ENCODE measurements around the gene FAM162A.

FAM162A gene

GRCh38 chr3:122389892-122390291, 5.9 kb downstream of the FAM162A start:
- H3K27ac ChIP-seq: no peak overlapping the region; the same call in 1 of the 2 replicates
- no peak for TF ChIP-seq CTCF (conservative IDR thresholded peaks at IDR 0.05)

DNA sequence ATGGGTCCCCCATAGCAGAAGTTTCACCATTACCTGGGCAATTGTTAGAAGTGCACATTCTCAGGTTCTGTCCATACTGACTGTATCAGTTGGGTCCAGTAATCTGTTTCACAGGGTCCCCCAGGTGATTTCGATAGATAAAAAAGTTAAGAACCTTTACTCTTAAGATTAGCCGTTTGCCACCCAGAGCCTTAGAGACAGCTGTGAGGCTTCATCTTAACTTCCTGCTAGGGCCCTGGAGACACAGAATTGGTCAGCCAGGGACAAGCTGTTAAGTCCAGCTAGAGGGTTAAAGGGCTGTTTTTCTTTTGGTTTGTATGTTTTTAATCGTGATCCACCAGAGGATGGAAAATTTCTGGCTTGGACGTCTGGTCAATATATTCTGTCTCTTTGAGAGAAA, 6.7 kb downstream of the FAM162A start:
- peak overlapping the region; percentile 29 for H3K27ac ChIP-seq
- no peak for TF ChIP-seq CTCF (conservative IDR thresholded peaks at IDR 0.05)

DNA sequence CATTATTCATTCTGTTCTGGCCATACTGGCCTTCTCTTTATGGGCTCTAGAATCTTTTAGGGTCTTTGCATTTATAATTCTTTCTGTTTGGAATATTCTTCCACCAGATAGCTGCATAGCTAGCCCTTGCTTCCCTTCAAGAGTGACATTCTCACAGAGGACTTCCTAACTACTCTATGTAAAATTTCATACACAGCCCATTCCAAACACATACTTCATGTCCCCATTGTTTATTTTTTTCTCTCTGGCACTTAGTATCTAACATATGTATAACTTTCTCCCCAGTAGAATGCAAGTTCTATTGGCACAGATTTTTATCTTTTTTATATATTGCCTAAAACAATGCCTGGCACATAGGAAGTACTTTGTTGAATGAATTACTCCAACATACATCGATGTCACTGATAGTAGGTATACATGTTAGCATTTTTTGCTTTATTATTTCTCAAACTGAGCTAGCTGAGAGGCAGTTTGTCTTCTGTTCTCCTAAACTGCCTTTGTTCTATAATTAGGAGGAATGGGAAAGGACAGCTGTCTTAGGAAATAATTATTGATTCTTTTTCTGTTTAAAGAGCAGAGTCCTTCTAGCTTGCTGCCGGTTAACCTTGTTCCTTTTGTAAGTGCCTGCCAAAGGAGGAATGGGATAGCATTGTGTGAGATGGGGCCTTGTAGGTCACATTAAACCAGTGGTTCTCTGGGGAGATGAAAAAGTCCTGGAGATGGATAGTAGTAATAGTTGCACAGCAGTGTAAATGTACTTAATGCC, 7.9 kb downstream of the FAM162A start:
- TF ChIP-seq CTCF (conservative IDR thresholded peaks at IDR 0.05): no peak
- peak overlapping the region; percentile 29; the same call in 1 of the 2 replicates for H3K27ac ChIP-seq

- H3K27ac ChIP-seq: peak overlapping the region; percentile 56
- TF ChIP-seq CTCF (conservative IDR thresholded peaks at IDR 0.05): peak; percentile 86
Observed at GRCh38 chr3:122392868-122393844, 9.2 kb downstream of the FAM162A start.

DNA sequence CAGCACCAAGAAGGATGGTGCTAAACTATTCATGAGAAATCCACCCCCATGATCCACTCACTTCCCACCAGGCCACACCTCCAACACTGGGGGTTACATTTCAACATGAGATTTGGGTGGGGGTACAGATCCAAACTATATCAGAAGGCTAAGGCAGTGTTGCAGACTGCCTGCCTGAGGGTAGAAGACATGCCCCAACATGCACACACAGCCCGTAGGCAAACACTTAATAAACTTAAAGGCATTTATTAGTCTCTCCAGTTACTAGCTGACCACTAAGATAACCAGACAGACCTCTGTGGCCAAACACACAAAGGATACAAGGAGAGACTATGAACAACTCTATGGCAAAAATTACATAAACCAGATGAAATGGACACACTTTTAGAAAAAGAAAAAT, 10.2 kb downstream of the FAM162A start:
- no peak for TF ChIP-seq CTCF (conservative IDR thresholded peaks at IDR 0.05)
- H3K27ac ChIP-seq: peak overlapping the region; percentile 56

DNA sequence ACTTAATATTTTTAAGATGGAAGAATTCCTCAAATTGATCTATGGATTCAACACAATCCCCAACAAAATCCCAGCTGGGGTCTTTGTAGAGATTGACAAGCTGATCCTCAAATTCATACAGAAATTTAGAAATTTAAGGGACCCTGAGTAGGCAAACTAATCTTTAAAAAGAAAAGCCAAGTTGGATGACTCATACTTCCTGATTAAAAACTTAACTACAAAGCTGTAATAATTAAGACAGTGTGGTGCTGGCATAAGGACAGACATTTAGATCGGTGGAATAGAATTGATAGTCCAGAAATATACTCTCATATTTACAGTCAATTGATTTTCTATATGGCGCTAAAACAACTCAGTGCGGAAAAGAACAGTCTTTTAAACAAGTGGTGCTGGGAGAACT, 11.6 kb downstream of the FAM162A start:
- no peak for TF ChIP-seq CTCF (conservative IDR thresholded peaks at IDR 0.05)

DNA sequence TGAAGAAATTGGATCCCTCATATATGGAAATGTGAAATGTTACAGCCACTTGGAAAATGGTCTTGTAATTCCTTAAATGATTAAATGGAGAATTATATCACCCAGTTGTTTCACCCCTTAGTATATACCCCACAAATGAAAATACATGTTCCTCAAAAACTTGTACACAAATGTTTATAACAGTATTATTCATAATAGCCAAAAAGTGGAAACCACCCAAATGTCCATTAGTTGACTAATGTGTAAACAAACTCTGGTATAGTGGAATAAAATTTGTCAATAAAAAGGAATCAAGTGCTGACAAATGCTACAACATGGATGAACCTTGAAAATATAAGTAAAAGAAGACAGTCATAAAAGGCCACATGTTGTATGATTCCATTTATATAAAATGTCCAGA, 12.5 kb downstream of the FAM162A start:
- H3K27ac ChIP-seq: no peak overlapping the region
- TF ChIP-seq CTCF (conservative IDR thresholded peaks at IDR 0.05): no peak

More for the DNA sequence above, 11.6 kb downstream of the FAM162A start:
- no peak overlapping the region for H3K27ac ChIP-seq
